ENCODE data around the gene LGALS9.

LGALS9 gene

GRCh38 chr17:27593232-27593856 lies 37.6 kb upstream of the LGALS9 start:
- no peak overlapping the region for H3K14ac ChIP-seq (ENCODE audit: low read length in 2 of 2)
- 96% methylated on average over 9 of the region's 9 CpGs for WGBS
- no peak overlapping the region for H3K4me2 ChIP-seq (ENCODE audit: low read length, poor library complexity, severe bottlenecking)
- no peak overlapping the region for H3K23ac ChIP-seq (ENCODE audit: low read length in 2 of 2)
- no peak overlapping the region for H3K9ac ChIP-seq (ENCODE audit: low read length)
- H3K4ac ChIP-seq (ENCODE audit: low read depth in 1 of 2, low read length in 2 of 2) = no peak overlapping the region
- DNase-seq = no peak
- H3K9me3 ChIP-seq (ENCODE audit: control insufficient read depth, low read length) = no peaks in the 10 kb centered on the region
- no peak overlapping the region for H4K91ac ChIP-seq (ENCODE audit: low read length)
- no peak overlapping the region for H3K27ac ChIP-seq (ENCODE audit: low read length, poor library complexity, severe bottlenecking)
- no peak overlapping the region for H2BK12ac ChIP-seq (ENCODE audit: low read length in 2 of 2)
- peaks cover 4% of the 10 kb centered on the region for H3K4me1 ChIP-seq (ENCODE audit: control insufficient read depth, insufficient read depth, low read depth, low read length)
- no peak overlapping the region for H3K18ac ChIP-seq (ENCODE audit: low read depth in 1 of 2, low read length in 2 of 2)
- no peak overlapping the region for H2BK5ac ChIP-seq (ENCODE audit: low read depth, low read length, poor library complexity, severe bottlenecking)
- no peak overlapping the region for H2BK15ac ChIP-seq (ENCODE audit: low read depth, poor library complexity, severe bottlenecking)
- no peak overlapping the region for H2AK5ac ChIP-seq (ENCODE audit: low read length, severe bottlenecking)
- no peaks in the 10 kb centered on the region for H3K27me3 ChIP-seq (ENCODE audit: control insufficient read depth in 1 of 2, insufficient read depth in 1 of 2, low read length in 2 of 2)
- H3K79me1 ChIP-seq (replicated peaks; ENCODE audit: low read length, poor library complexity, severe bottlenecking) = peaks cover 9% of the 10 kb centered on the region
- peaks cover 64 to 75% of the 10 kb centered on the region in 2 experiments for H3K36me3 ChIP-seq (ENCODE audit: control insufficient read depth in 1 of 2, insufficient read depth in 2 of 2, low read depth in 1 of 2, low read length in 2 of 2)
- no peak overlapping the region for H2BK120ac ChIP-seq (ENCODE audit: low read depth, low read length)
- H4K8ac ChIP-seq (ENCODE audit: low read length) = no peak overlapping the region
- no peak overlapping the region for H2AFZ ChIP-seq (ENCODE audit: low read depth, low read length)
- no peak overlapping the region for H3K4me3 ChIP-seq (ENCODE audit: insufficient read depth in 1 of 2, low read depth in 1 of 2, low read length in 2 of 2)

GRCh38 chr17:27593857-27594255 lies 37.1 kb upstream of the LGALS9 start:
- DNase-seq = no peak
- no peak overlapping the region for H2BK15ac ChIP-seq (ENCODE audit: low read depth, poor library complexity, severe bottlenecking)
- no peaks in the 10 kb centered on the region for H3K27me3 ChIP-seq (ENCODE audit: control insufficient read depth in 1 of 2, insufficient read depth in 1 of 2, low read length in 2 of 2)

GRCh38 chr17:27595208-27595607 lies 35.8 kb upstream of the LGALS9 start:
- Histone ChIP-seq H3K79me1 (replicated peaks; ENCODE audit: low read length, poor library complexity, severe bottlenecking) (peaks cover 5% of the 10 kb centered on the region), H2BK120ac (ENCODE audit: low read depth, low read length) (no peak overlapping the region), H2BK5ac (ENCODE audit: low read depth, low read length, poor library complexity, severe bottlenecking) (no peak overlapping the region), H3K36me3 (ENCODE audit: control insufficient read depth in 1 of 2, insufficient read depth in 2 of 2, low read depth in 1 of 2, low read length in 2 of 2) (peaks cover 56 to 71% of the 10 kb centered on the region in 2 experiments), H3K4me1 (ENCODE audit: control insufficient read depth, insufficient read depth, low read depth, low read length) (peaks cover 5% of the 10 kb centered on the region), H2BK15ac (ENCODE audit: low read depth, poor library complexity, severe bottlenecking) (no peak overlapping the region), H2BK12ac (ENCODE audit: low read length in 2 of 2) (no peak overlapping the region), H3K4me3 (ENCODE audit: insufficient read depth in 1 of 2, low read depth in 1 of 2, low read length in 2 of 2) (no peak overlapping the region), H3K23ac (ENCODE audit: low read length in 2 of 2) (no peak overlapping the region), H2AK5ac (ENCODE audit: low read length, severe bottlenecking) (no peak overlapping the region), H3K4ac (ENCODE audit: low read depth in 1 of 2, low read length in 2 of 2) (no peak overlapping the region), H4K8ac (ENCODE audit: low read length) (no peak overlapping the region), H2AFZ (ENCODE audit: low read depth, low read length) (no peak overlapping the region), H3K27ac (ENCODE audit: low read length, poor library complexity, severe bottlenecking) (no peak overlapping the region), H3K4me2 (ENCODE audit: low read length, poor library complexity, severe bottlenecking) (no peak overlapping the region), H3K18ac (ENCODE audit: low read depth in 1 of 2, low read length in 2 of 2) (no peak overlapping the region), H3K27me3 (ENCODE audit: control insufficient read depth in 1 of 2, insufficient read depth in 1 of 2, low read length in 2 of 2) (no peaks in the 10 kb centered on the region), H4K91ac (ENCODE audit: low read length) (no peak overlapping the region), H3K9ac (ENCODE audit: low read length) (no peak overlapping the region), H3K14ac (ENCODE audit: low read length in 2 of 2) (no peak overlapping the region), H3K9me3 (ENCODE audit: control insufficient read depth, low read length) (no peaks in the 10 kb centered on the region)
- 100% methylated on average over 1 of the region's 2 CpGs for WGBS
- DNase-seq = no peak

More at GRCh38 chr17:27593857-27594255, 37.1 kb upstream of the LGALS9 start:
- Histone ChIP-seq H2BK5ac (ENCODE audit: low read depth, low read length, poor library complexity, severe bottlenecking) (no peak overlapping the region), H3K27ac (ENCODE audit: low read length, poor library complexity, severe bottlenecking) (no peak overlapping the region), H2BK12ac (ENCODE audit: low read length in 2 of 2) (no peak overlapping the region), H3K4me2 (ENCODE audit: low read length, poor library complexity, severe bottlenecking) (no peak overlapping the region), H3K4me1 (ENCODE audit: control insufficient read depth, insufficient read depth, low read depth, low read length) (peaks cover 4% of the 10 kb centered on the region), H2BK120ac (ENCODE audit: low read depth, low read length) (no peak overlapping the region), H3K79me1 (replicated peaks; ENCODE audit: low read length, poor library complexity, severe bottlenecking) (peaks cover 7% of the 10 kb centered on the region), H3K4me3 (ENCODE audit: insufficient read depth in 1 of 2, low read depth in 1 of 2, low read length in 2 of 2) (no peak overlapping the region), H4K91ac (ENCODE audit: low read length) (no peak overlapping the region), H3K18ac (ENCODE audit: low read depth in 1 of 2, low read length in 2 of 2) (no peak overlapping the region), H3K9me3 (ENCODE audit: control insufficient read depth, low read length) (no peaks in the 10 kb centered on the region), H2AFZ (ENCODE audit: low read depth, low read length) (no peak overlapping the region), H3K36me3 (ENCODE audit: control insufficient read depth in 1 of 2, insufficient read depth in 2 of 2, low read depth in 1 of 2, low read length in 2 of 2) (peaks cover 62 to 75% of the 10 kb centered on the region in 2 experiments), H4K8ac (ENCODE audit: low read length) (no peak overlapping the region), H2AK5ac (ENCODE audit: low read length, severe bottlenecking) (no peak overlapping the region), H3K4ac (ENCODE audit: low read depth in 1 of 2, low read length in 2 of 2) (no peak overlapping the region), H3K9ac (ENCODE audit: low read length) (no peak overlapping the region), H3K14ac (ENCODE audit: low read length in 2 of 2) (no peak overlapping the region), H3K23ac (ENCODE audit: low read length in 2 of 2) (no peak overlapping the region)
- 98% methylated on average over 3 of the region's 3 CpGs for WGBS

- no peak for DNase-seq
- Histone ChIP-seq H3K27ac (ENCODE audit: low read length, poor library complexity, severe bottlenecking) (no peak overlapping the region), H2BK120ac (ENCODE audit: low read depth, low read length) (no peak overlapping the region), H3K36me3 (ENCODE audit: control insufficient read depth in 1 of 2, insufficient read depth in 2 of 2, low read depth in 1 of 2, low read length in 2 of 2) (peaks cover 58 to 68% of the 10 kb centered on the region in 2 experiments), H3K27me3 (ENCODE audit: control insufficient read depth in 1 of 2, insufficient read depth in 1 of 2, low read length in 2 of 2) (no peaks in the 10 kb centered on the region), H3K9me3 (ENCODE audit: control insufficient read depth, low read length) (no peaks in the 10 kb centered on the region), H2AFZ (ENCODE audit: low read depth, low read length) (no peak overlapping the region), H3K4me1 (ENCODE audit: control insufficient read depth, insufficient read depth, low read depth, low read length) (peaks cover 5% of the 10 kb centered on the region), H2BK5ac (ENCODE audit: low read depth, low read length, poor library complexity, severe bottlenecking) (no peak overlapping the region), H3K9ac (ENCODE audit: low read length) (no peak overlapping the region), H3K4ac (ENCODE audit: low read depth in 1 of 2, low read length in 2 of 2) (no peak overlapping the region), H3K23ac (ENCODE audit: low read length in 2 of 2) (no peak overlapping the region), H3K4me3 (ENCODE audit: insufficient read depth in 1 of 2, low read depth in 1 of 2, low read length in 2 of 2) (no peak overlapping the region), H3K79me1 (replicated peaks; ENCODE audit: low read length, poor library complexity, severe bottlenecking) (peaks cover 5% of the 10 kb centered on the region), H2BK12ac (ENCODE audit: low read length in 2 of 2) (no peak overlapping the region), H4K8ac (ENCODE audit: low read length) (no peak overlapping the region), H2BK15ac (ENCODE audit: low read depth, poor library complexity, severe bottlenecking) (no peak overlapping the region), H3K4me2 (ENCODE audit: low read length, poor library complexity, severe bottlenecking) (no peak overlapping the region), H4K91ac (ENCODE audit: low read length) (no peak overlapping the region), H2AK5ac (ENCODE audit: low read length, severe bottlenecking) (no peak overlapping the region), H3K14ac (ENCODE audit: low read length in 2 of 2) (no peak overlapping the region), H3K18ac (ENCODE audit: low read depth in 1 of 2, low read length in 2 of 2) (no peak overlapping the region)
- WGBS = 98% methylated on average over 4 of the region's 4 CpGs
Measured at GRCh38 chr17:27596096-27596495, 34.9 kb upstream of the LGALS9 start.

All from mesenchymal stem cell (in vitro differentiated cells and primary cell).